Panc1 (cell line): ENCODE results near the gene LMAN1L. TPM values are rescaled to one million over a fixed set of nuclear protein-coding genes. Genes with fewer than 3 reads are reported as not detected.
A peak's percentile ranks its signal among the peaks of the same experiment; 100 is the strongest.

Experiments
- ATAC-seq: fragments of 200-7000 bp; cut with Tn5 transposase; 2 replicates; pipeline ENCODE4 v1.9.1; 2020; ENCODE audit warnings: mild to moderate bottlenecking, moderate library complexity
- BruUV-seq: library from RNA; stranded (reverse); fragments of 400-500 nt; replicated peaks from 2 replicates; lab custom pipeline; 2021; lab: Mats Ljungman, UMichigan
- CTCF ChIA-PET: fragments of 300-600 bp; sonication (Branson Sonifier 250); formaldehyde crosslinking; loops from one replicate; lab custom pipeline; 2022; ENCODE audit warnings: antibody characterized with exemption; lab: Charles Lee
- POLR2A ChIA-PET: fragments of 300-600 bp; sonication (Branson Sonifier 250); formaldehyde crosslinking; loops from one replicate; lab custom pipeline; 2022; ENCODE audit warnings: antibody characterized with exemption; lab: Charles Lee
- DNase-seq: peaks from one replicate; pipeline ENCODE4 v3.0.0-alpha.2; 2010; ENCODE audit warnings: low read depth, low spot score
- H3K27ac ChIP-seq: 2 replicates; pipeline ENCODE4 v1.5.1; 2011; ENCODE audit warnings: mild to moderate bottlenecking, low read length, inconsistent platforms
- H3K27me3 ChIP-seq: fragments of 200-500 bp; sonication (Bioruptor generic); 2 replicates; pipeline ENCODE4 v1.6.0; 2014; ENCODE audit warnings: low read length, inconsistent platforms; ENCODE audit not compliant: control insufficient read depth, insufficient read depth
- H3K36me3 ChIP-seq: fragments of 200-500 bp; sonication (Bioruptor generic); 2 replicates; pipeline ENCODE4 v1.5.1; 2014; ENCODE audit warnings: inconsistent platforms, mild to moderate bottlenecking, low read length, moderate library complexity; ENCODE audit not compliant: control insufficient read depth, insufficient read depth
- H3K4me1 ChIP-seq: 2 replicates; pipeline ENCODE4 v1.5.1; 2011; ENCODE audit warnings: inconsistent platforms, mild to moderate bottlenecking, low read length, moderate library complexity; ENCODE audit not compliant: control insufficient read depth, insufficient read depth
- H3K4me3 ChIP-seq, 2 experiments: 2 replicates each; pipeline ENCODE4 v1.5.1; 2011 to 2012; ENCODE audit warnings: low read depth in 2 of 2, low read length in 2 of 2, mild to moderate bottlenecking in 2 of 2, inconsistent platforms in 1 of 2, moderate library complexity in 1 of 2
- H3K9me3 ChIP-seq: fragments of 200-500 bp; sonication (Bioruptor generic); 2 replicates; pipeline ENCODE4 v1.5.1; 2014; ENCODE audit warnings: low read depth, mild to moderate bottlenecking, inconsistent platforms, low read length, moderate library complexity; ENCODE audit not compliant: control insufficient read depth, insufficient read depth
- CTCF ChIP-seq: fragments of 450-650 bp; IDR thresholded peaks from 2 replicates; pipeline ENCODE4 v1.5.1; 2017; ENCODE audit warnings: mild to moderate bottlenecking
- POLR2AphosphoS5 ChIP-seq: IDR thresholded peaks from 2 replicates; pipeline ENCODE4 v1.6.1; 2012; ENCODE audit warnings: mild to moderate bottlenecking, low read depth, low read length, moderate library complexity
- REST ChIP-seq, 2 experiments: IDR thresholded peaks; 2 replicates each; pipeline ENCODE4 v1.6.1; 2011 to 2012; ENCODE audit warnings: low read depth in 2 of 2, control low read depth in 1 of 2, low read length in 1 of 2, mild to moderate bottlenecking in 1 of 2, moderate library complexity in 1 of 2; ENCODE audit not compliant: insufficient read depth in 1 of 2
- SIN3A ChIP-seq: IDR thresholded peaks from 2 replicates; pipeline ENCODE4 v1.6.1; 2012; ENCODE audit warnings: low read depth, mild to moderate bottlenecking, low read length, moderate library complexity, borderline replicate concordance; ENCODE audit not compliant: insufficient read depth
- TCF7L2 ChIP-seq: IDR thresholded peaks from 2 replicates; pipeline ENCODE4 v1.6.1; 2011; ENCODE audit warnings: mild to moderate bottlenecking, low read depth, low read length, inconsistent platforms
- in situ Hi-C: cut with HindIII; loops from 2 replicates; pipeline ENCODE4 v1.10.0; 2016; ENCODE audit warnings: low sequenced_read_pairs, low pct_unique_long_range_greater_than_20kb
- intact Hi-C: fragments of 100-400 bp; cut with micrococcal nuclease; formaldehyde crosslinking; loops from one replicate; pipeline ENCODE4 v1.10.0; 2022; ENCODE audit not compliant: unreplicated experiment
- total RNA-seq: library from RNA; stranded (reverse); gene quantifications from one replicate; pipeline ENCODE4 v1.2.1, GENCODE V29; 2021; ENCODE audit not compliant: unreplicated experiment

LMAN1L gene
- total RNA-seq, 1 experiment from 2014 or later: not detected

GRCh38 chr15:74840851-74841775 is 28.5 kb downstream of the LMAN1L start:
- no peaks in the 10 kb centered on the region for H3K27me3 ChIP-seq
- intact Hi-C loops (no loop called here), in situ Hi-C loops (no loop called here)
- ATAC-seq (no peak), DNase-seq (no peak)
- peaks cover 19% of the 10 kb centered on the region for H3K4me1 ChIP-seq
- peak overlapping the region in 1 of 2 experiments; percentile 87; a peak in 1 of 4 replicates for H3K4me3 ChIP-seq
- no peaks in the 10 kb centered on the region for H3K9me3 ChIP-seq
- BruUV-seq: no TSS peak
- H3K36me3 ChIP-seq: no peaks in the 10 kb centered on the region
- CTCF ChIA-PET: interaction anchor here (0.7 kb wide), 1 partner anchor 126 kb away, joined by 6 read pairs; no protein-coding TSS in a partner anchor
- no peak overlapping the region for H3K27ac ChIP-seq
- POLR2A ChIA-PET: interaction anchor here (0.6 kb wide), 1 partner anchor 50 kb away, joined by 3 read pairs; no protein-coding TSS in a partner anchor
- TF ChIP-seq SIN3A: no peak
- TF ChIP-seq CTCF: no peak
- no peak for TF ChIP-seq REST (IDR thresholded peaks at IDR 0.05; ENCODE audit: insufficient read depth in 1 of 2, low read depth in 2 of 2, low read length in 1 of 2)
- TF ChIP-seq POLR2AphosphoS5: no peak
- TF ChIP-seq TCF7L2: no peak

GRCh38 chr15:74841891-74842373 is 29.3 kb downstream of the LMAN1L start:
- Histone ChIP-seq H3K27me3 (no peaks in the 10 kb centered on the region), H3K4me1 (peaks cover 19% of the 10 kb centered on the region), H3K9me3 (no peaks in the 10 kb centered on the region), H3K36me3 (no peaks in the 10 kb centered on the region), H3K4me3 (peak overlapping the region; percentile 87 to 97), H3K27ac (peak overlapping the region; percentile 91)
- intact Hi-C loops: no loop called here
- BruUV-seq: no TSS peak
- in situ Hi-C loops: no loop called here
- DNase-seq: no peak
- no peak for TF ChIP-seq REST (IDR thresholded peaks at IDR 0.05; ENCODE audit: insufficient read depth in 1 of 2, low read depth in 2 of 2, low read length in 1 of 2)
- no peak for TF ChIP-seq TCF7L2
- TF ChIP-seq SIN3A: no peak
- no peak for TF ChIP-seq POLR2AphosphoS5
- ATAC-seq: no peak
- POLR2A ChIA-PET: interaction anchor here (0.6 kb wide), 1 partner anchor 50 kb away, joined by 3 read pairs; no protein-coding TSS in a partner anchor
- CTCF ChIA-PET: interaction anchor here (0.6 to 0.7 kb wide), 2 partner anchors 53 to 127 kb away, joined by 5 to 6 read pairs; no protein-coding TSS in a partner anchor
